Fibroblast of skin of abdomen (primary cell): ENCODE data around the gene C17orf100. TPM values are rescaled to one million over a fixed set of nuclear protein-coding genes. Genes with fewer than 3 reads are reported as not detected.

Source experiments
- DNase-seq: peaks from one replicate; pipeline ENCODE4 v3.0.0-alpha.2; 2013
- polyA plus RNA-seq, 2 experiments: library from polyadenylated mRNA; unstranded; fragments of 120-200 nt; gene quantifications; one replicate each; pipeline ENCODE4 v1.2.1, GENCODE V29; 2013; ENCODE audit not compliant: insufficient read length in 2 of 2

The C17orf100 gene
- 3.1 TPM for polyA plus RNA-seq (2013, experiment 1 of 2; ENCODE audit: insufficient read length)
- polyA plus RNA-seq (2013, experiment 2 of 2; ENCODE audit: insufficient read length) = 3.8 TPM

DNA sequence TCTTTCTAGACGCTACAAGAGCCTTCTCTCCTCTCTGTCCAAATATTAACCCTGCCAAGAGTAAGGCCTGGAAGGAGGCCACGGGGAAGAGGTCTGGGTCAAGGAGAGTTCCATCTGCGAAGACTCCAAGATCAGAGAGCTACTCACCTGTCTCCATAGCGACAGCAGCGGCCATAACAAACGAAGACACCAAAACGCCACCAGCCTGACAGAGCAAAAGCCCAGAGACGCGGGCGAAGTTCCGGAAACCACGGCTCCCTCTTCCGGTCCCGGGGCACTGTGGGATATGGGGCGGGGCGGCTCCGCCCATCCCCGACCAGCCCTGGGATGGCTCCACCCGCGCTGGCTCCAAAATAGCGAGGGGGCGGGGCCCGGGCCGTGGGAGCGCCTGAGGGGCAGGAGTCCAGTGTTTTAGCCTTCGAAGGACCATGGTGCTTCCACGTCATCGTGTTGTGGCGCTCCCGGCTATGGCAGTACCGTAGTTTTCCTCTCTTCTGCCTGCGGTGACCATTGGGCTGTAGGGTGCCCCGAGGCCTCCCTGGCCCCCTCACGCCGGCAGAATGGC is at the start of gene C17orf100, which contains the start of gene MED31:
C17orf100 (plus strand) TSS at position 409 of the 565 bp plus-strand sequence; CDS start at position 561, 152 bp downstream.
MED31 (minus strand) TSS at position 252 of the 565 bp plus-strand sequence; CDS start at position 175, 77 bp downstream.
- peak; percentile 90 for DNase-seq

DNA sequence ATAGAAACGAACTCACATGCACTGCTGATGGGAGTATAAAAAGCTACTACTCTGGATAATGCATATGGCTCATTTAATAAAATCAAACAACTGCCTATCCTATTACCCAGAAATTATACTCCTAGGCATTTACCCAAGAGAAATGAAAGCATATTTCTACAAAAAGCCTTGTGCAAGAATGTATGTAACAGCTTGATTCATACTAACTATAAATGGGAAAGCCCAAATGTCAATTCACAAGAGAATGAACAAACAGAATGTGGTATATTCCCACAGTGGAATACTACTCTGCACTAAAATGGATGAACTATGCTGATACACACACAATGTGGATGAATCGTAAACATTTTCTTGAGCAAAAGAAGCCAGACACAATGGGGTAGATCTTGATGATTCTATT is 49.4 kb upstream of the C17orf100 start:
- no peak for DNase-seq

DNA sequence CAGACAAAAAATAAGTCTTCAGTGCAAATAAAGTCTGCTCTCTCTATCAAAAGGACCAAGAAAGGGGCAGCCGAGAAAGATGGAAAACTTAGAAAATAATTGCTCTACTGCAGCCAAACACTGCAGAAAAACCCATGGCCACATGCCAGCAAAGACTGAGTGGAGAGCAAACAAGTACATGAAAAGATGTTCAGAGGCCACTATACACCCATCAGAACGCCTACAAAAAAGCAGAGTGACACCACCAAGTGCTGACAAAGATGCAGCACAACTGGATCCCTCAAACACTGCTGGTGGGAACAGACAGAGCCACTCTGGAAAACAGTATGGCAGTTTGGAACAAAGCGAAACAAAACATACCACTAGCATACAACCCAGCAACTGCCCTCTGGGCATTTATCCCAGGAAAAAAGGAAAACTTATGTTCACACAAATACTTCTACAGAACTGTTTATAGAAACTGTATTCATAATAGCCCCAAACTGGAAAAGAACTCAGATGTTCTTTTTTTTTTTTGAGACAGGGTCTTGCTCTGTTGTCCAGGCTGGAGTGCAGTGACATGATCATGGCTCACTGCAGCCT is 47.7 kb upstream of the C17orf100 start:
- no peak for DNase-seq

DNA sequence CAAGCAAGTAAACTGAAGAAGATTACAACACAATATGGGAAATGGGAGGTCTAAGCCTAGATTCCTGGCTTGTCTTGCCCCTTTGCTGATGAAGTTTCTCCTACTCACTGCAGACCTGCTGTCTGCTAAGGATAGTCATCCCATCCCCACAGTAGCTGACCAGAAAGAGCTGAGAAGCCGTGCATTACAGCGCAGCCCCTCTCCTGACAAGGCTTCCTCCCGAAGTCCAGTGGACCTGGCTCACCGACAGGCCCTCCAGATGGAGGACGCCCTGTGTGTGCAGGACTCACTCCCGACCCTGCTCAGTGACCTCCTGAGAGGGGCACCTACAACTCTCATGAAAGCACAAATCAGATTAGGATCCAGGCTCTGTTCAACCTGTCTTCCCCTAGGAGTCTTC is 46.4 kb upstream of the C17orf100 start:
- no peak for DNase-seq

DNA sequence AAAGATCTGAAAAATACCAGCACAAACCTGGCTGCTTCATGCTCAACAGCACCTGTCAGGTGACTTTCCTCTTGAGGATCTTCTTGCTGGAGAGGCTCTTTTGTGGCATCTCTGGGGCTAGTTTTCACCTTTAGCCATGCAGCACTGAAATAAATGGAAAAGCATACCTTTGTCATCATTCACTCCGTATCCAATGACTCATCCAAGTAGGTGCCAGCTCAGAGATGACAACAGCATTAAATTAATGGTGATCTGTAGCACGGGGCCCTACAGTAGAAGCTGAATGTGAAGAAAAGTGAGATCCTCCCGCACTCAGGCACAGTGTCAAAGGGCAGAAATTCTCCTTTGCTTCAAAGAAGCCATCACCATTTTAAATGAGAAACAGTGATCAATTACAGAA is 43.2 kb upstream of the C17orf100 start:
- DNase-seq = peak; percentile 8

DNA sequence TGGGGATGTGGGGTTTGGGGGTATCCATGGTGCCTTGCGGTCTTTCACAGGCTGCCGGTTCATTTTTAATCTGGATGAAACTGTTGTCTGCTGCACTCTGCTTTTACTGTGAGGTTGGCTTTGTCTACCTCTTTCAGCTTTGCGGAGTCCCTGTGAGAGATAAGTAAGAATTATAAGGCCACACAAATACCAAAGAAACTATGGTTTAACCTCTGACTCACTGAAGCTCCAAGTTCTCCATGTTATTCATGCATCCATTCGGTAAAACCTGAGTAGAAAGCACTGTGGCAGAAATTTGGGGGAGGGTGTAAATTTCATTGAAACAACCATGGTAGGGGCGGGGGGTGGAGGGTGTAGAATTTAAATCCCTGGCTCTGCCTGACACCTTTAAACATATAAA is 41.6 kb upstream of the C17orf100 start:
- no peak for DNase-seq

DNA sequence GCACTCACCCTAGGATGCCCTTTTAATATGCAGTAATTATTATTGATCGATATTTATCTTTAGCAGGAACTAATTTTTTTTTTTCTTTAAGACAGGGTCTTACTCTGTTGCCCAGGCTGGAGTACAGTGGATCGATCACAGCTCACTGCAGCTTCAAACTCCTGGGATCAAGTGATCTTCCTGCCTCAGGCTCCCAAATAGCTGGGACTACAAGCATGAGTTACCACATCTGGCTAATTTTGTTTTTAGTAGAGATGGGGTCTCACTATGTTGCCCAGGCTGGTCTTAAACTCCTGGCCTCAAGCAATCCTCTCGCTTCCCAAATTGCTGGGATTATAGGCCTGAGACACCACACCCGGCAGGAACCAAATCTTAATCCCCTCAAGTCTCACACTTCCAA is 40.3 kb upstream of the C17orf100 start:
- no peak for DNase-seq

DNA sequence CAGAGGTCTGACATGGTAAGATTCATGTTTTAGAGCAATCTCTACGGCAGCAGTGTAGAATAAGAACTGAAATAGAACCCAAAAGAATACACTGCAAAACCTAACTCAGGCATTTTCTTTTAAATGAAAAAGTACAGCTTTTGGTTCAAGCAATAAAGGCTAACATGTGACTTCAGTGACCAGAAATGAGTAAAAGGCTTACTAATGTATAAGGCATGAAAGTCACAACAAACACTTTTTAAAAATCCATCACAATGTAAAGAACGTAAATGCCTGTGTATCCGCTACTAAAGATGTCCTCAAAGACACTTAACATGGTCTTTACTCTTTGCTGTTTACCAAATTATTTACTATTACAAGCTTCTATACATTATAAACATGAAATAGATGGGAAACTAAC is 27.6 kb upstream of the C17orf100 start:
- no peak for DNase-seq

DNA sequence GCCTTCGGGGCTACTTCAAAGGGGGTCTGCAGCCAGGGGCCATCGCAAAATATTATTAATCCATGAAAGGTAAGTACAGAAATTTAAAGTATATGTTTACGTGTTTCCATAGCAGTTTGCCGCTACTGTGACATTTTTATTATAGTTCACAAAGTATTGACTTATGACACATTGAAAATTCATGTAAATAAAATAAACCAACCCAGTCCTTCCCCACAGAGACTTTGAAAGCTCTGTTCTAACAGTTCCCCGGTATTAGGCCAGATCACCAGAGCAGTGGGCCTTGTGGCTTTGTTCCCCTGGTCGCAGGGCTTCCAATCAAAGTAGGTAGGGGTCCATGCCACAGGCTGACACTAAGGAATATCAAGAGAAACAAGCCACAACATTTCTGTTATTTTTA is 24.9 kb upstream of the C17orf100 start:
- no peak for DNase-seq

DNA sequence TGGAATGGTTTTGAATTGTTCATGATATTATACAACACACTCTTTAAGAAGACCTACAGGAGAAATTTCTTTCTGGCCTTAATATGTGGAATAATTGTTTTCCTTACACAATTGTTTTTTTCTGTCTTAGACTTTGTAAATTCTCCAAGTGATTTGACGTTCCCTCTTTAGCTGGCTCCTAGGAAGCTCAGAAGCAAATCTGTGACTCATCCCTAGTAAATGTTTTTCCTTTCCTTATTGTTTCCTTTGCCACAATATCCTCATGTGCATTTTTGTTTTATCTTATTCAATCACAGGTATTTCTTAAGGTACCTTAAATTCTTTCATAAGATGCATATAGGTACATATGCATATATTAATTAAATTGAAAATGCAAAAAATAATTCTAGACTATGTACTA is 24.5 kb upstream of the C17orf100 start:
- DNase-seq = no peak

DNA sequence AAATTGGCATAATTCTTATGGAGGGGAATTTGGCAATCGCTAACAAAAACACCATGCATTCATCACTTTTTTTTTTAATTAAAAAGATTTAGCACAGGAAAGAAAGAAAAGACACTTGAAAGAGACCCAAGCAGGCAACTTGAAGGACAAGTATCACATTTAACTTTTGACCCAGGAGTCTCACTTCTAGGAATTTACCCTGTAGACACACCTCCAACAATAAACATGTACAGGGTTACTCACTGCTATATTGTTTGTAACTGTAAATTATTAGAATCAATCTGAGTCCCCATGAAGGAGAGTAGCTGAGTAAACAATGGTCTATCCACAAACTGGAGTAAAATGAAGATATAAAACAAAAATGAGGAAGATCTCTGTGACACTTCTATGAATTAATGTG is 21.2 kb upstream of the C17orf100 start:
- no peak for DNase-seq

DNA sequence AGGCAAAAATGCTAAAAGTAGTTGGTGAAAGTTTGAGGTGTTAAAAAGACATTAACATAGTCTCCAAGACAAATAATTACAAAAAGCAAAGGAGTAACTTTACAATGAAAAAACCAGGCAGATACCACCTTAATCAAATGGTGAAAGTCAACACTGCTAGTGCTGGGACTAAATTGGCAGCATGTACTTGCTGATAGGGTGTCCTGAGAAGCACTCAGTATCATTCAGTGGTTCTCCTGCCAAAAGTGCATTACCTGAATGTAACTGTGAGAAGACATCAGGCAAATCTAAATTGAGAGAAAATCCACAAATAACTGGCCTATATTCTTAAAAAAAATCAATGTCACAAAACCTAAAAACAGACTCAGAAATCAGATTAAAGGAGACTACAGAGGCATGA is 19.0 kb upstream of the C17orf100 start:
- DNase-seq = no peak

DNA sequence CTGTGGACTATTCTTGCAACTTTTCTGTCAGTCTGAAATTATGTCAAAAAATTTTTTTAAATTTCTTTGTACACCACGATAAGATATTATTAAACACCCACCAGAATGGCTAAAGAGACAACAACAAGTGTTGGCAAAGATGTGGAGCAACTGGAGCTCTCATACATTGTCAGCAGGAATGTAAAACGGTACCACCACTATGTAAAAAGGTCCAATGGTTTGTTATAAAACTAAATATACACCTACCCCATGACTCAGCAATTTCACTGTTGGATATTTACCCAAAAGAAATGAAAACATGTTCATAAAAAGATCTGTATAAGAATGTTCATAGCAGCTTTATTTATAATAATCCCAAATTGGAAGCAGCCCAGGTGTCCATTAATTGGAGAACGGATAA is 18.3 kb upstream of the C17orf100 start:
- no peak for DNase-seq

DNA sequence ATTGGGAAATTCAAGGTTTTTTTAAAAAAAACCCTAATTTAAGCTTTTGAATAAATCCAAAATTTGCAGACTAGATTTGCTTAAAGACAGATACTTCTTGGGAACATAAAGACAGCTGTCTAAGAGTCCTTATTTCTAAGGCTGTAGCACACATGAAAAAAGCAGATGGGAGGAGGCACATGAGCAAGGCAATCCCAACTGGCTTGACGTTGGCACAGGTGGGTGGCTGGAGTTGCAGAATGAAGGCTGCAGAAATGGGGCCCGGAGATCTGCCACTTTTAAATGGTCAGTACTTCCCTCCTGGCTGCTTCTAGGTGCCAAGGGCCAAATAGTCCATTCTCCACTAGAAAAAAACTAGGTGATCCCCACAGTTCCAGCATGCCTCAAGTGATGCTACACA is 15.5 kb upstream of the C17orf100 start:
- no peak for DNase-seq

DNA sequence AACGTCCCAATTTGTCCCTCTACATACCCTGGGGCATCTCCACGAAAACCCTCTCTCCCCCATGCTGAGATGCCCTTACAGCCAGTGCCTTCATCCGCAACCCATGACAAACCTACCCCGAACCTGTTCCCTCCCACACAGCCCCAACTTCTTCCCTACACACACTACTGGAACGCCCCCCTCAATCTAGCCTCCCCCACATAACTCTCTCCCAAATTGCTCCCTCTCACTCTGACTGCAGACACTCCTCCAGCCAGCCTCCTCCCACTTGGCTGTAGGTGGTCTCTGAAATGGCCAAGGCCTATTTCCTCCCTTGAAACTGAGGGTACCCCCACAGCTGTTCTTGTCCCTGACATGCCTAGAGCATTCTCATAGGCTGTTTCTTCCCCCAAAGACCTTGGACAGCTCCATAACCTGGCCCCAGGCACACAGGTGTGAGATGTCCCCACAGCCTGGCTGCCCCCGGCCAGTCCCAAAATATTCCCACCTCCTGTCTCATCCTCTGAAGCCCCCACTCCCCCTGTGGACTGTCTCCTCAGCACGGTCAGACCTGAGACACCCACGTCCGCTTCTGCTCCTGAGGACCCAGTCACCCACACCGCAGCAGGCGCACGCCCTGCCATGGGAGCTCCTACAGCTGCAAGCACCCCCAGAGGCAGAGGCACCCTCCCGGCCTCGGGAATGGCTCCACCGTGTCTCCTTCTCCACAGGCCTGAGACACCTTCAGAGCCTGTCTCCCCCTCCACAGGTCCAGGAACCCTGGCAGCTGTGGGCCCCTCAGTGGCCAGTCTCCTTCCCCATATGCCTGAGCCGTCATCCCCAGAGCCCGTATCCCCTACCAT is 14.7 kb upstream of the C17orf100 start:
- DNase-seq = no peak

DNA sequence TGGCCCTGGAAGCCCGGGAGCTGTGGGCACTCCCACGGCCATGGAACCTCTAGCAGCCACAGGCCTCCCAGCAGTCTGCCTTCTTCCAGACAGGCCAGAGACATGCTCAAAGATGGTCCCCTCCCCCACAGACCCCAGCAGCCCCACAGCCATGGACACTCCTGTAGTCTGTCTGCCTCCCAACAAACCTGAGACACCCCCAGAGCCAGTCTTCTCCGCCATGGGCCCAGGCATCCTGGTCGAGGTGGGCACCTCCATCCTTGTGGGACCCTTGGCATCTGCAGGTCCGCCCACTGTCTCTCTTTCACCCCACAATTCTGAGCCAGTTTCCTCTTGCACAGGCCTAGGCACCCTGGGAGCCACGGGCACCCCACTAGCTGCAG is 14.1 kb upstream of the C17orf100 start:
- DNase-seq = no peak

DNA sequence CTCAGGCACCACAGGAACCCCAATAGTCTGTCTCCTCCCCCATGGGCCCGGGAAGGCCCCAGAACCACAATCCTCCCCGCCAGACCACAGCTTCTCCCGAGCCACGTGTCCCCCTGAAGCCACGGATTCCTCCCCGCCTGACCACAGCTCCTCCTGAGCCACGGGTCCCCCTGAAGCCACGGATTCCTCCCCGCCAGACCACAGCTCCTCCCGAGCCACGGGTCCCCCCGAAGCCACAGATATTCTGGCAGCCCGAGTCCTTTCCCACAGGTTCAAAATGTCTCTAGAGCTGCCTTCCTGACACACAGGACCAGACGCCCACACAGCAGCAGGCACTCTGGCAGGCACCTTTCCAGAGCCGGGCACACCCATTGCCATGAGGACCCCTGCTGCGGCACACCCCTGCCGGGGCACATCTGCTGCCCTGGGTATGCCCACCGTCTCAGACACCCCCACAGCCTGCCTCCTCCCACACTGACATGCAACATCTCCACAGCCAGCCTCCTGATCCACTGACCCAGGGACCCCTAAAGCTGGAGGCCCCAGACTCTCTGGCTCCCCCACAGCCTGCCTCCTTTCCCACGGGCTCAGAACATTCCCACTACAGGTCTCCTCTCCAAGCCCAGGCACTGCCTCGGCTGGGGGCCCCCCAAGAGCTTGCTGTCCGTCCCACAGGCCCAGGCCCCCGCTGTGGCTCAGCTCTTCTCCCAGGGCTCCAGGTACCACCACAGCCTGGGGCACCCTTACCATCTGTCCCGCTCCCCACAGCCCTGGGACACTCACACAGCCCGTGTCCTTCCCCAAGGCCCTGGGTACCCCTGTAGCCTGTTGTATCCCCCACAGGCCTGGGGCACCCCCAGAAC is 13.3 kb upstream of the C17orf100 start:
- no peak for DNase-seq

DNA sequence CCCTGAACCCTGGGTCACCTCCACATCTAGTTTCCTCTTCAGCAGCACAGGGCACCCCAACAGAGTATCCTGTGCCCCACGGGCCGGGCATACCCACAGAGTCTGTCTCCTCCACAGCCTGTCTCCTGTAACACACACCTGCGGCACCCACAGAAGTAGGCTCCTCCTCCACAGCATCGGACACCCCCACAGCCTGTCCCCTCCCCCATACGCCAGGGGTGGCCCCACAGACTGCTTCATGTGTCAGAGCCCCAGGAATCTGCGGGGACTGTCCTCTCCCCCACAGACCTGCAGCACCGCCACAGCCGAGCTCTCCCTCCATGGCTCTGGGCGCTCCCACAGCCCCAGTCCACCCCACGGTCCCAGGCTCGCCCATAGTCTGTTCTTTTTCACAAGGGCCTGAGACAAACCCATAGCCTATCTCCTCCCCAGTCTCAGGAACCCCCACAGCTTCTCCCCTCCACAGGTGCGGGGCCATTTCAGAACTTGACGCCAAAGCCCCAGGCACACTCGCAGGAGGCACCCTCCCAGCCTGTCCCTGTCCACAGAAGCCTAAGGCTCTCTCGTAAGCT is 12.5 kb upstream of the C17orf100 start:
- no peak for DNase-seq

DNA sequence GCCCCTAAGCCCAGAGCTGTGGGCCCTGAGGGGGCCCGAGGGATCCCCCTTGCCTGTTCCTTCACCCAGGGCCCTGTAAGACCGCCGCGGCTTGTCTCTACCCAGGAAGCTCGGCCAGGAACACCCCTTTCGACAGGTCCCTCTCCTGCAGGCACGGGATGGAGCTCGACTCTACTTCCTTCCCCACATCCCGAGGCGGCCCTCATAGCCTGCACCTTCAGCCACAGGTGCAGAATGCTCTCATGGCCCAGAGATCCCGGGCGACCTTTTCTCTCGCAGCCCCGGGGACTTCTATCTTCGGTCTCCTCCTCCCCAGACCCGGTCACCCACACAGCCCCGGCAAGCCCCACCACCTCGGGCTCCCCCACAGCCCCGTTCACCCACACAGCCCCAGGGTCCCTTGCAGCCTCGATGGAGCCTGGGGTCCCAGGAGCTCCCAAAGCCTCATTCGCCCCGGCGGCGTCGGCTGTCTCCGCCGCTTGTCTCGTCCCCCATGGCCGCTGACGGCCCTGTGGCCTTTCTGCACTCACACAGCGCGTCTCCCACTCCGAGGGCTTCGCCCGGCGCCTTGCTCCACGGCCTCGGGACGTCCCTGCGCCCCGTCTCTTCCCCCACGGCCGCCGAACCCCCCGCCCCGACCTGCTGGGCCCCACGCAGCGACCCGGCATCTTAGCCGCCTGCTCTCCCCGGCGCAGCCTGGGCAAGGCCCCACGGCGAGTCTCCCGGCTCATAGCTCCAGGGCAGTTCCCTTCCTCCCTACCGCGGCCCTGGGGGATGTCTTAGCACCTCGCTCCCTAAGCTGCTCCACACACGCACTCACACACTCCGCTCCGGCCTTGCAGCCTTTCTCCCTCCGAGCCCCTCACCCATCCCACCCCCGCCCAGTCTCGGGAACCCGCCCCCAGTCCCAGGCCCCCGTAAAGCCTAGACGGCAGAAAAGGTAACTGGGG is 11.7 kb upstream of the C17orf100 start:
- DNase-seq = peak; percentile 47

DNA sequence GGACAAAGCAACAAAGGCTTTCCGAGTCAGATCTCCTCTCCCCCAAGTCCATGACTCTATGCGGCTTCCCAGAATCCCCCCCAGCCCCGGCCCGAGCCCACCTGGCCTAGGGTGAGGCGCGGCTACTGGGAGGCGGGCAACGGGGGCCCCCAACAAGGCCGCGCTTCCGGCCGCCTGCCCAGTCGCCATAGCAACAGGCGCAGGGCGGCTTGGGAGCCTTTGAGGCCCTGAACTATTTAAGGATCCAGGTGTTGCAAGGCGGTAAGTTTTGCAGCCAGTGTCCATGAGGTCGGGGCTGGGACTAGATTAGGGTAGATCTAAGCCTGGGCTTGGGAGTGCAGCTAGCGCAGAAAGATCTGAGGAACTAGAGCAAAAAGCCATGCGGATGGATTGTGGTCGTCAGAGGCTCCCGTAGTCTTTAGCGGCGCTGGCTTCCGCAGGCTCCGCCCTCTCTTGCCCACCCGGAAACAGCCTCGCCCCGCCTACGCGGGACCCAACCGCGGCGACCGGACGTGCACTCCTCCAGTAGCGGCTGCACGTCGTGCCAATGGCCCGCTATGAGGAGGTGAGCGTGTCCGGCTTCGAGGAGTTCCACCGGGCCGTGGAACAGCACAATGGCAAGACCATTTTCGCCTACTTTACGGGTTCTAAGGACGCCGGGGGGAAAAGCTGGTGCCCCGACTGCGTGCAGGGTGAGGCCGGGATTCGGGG is 10.9 kb upstream of the C17orf100 start, which contains the start of the genes KIAA0753 and TXNDC17:
KIAA0753 (minus strand) TSS at position 176 of the 711 bp plus-strand sequence. CDS start 5,608 bp downstream, outside the sequence.
TXNDC17 (plus strand) TSS at position 525 of the 711 bp plus-strand sequence; CDS start at position 548, 23 bp downstream.
- DNase-seq = peak; percentile 89
